Measurements from ENCODE around the gene ACP7.
"Not testable (repeated sequence)": the region's sequence is repeated elsewhere in the genome, so short reads cannot be mapped to it uniquely, and the experiment has no call there.

Gene ACP7

DNA sequence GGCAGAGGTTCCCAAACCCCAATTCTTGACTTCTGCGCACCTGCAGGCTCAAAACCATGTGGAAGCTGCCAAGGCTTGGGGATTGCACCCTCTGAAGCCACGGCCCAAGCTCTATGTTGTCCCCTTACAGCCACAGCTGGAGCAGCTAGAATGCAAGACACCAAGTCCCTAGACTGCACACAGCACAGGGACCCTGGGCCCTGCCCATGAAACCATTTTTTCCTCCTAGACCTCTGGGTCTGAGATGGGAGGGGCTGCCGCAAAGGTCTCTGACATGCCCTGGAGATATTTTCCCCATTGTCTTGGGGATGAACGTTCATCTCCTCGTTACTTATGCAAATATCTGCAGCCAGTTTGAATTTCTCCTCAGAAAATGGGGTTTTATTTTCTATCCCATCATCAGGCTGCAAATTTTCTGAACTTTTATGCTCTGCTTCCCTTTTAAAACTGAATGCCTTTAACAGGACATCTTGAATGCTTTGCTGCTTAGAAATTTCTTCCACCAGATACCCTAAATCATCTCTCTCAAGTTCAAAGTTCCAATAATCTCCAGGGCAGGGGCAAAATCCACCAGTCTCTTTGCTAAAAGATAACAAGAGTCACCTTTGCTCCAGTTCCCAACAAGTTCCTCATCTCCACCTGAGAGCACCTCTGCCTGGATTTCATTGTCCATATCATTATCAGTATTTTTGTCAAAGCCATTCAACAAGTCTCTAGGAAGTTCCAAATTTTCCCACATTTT, 11.8 kb downstream of the ACP7 start:
- POLR2A ChIA-PET; H3K9me3 ChIP-seq (ENCODE audit: control extremely low read depth in 1 of 5, control insufficient read depth in 4 of 5, insufficient read depth in 2 of 5, low read depth in 1 of 5, low read length in 4 of 5); CTCF ChIA-PET; H3K4me1 ChIP-seq (ENCODE audit: control extremely low read depth in 1 of 4, control insufficient read depth in 4 of 4, insufficient read depth in 4 of 4, low read length in 3 of 4); DNase-seq; H3K4me3 ChIP-seq (ENCODE audit: control insufficient read depth in 1 of 7, extremely low read depth in 1 of 7, insufficient read depth in 4 of 7, low read depth in 2 of 7, low read length in 6 of 7); H3K27ac ChIP-seq (ENCODE audit: insufficient read depth in 1 of 2, low read depth in 1 of 2, low read length in 2 of 2, poor library complexity in 1 of 2, severe bottlenecking in 2 of 2); H3K36me3 ChIP-seq (ENCODE audit: control insufficient read depth in 4 of 4, insufficient read depth in 4 of 4, low read length in 3 of 4): not testable (repeated sequence)
- WGBS (ENCODE audit: insufficient coverage), result 90% methylated on average over 5 of the region's 5 CpGs
- peaks cover 0 to 24% (median 5%) of the 10 kb centered on the region in 5 experiments for H3K27me3 ChIP-seq (replicated peaks in 2 of 5; ENCODE audit: control insufficient read depth in 4 of 5, insufficient read depth in 5 of 5, low read length in 4 of 5)

DNA sequence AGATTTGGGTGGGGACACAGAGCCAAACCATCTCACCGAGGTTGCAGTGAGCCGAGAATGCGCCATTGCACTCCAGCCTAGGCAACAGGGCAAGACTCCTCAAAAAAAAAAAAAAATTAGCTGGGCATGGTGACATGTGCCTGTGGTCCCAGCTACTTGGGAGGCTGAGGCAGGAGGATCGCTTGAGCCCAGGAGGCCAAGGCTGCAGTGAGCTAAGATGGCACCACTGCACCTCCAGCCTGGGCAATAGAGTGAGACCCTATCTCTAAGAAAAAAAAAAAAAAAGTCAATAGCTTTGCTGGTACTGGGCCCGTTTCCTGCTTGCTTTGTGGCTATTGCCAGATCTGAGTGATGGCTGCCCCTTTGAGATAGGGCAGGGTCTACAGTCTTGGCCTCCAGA, 13.1 kb downstream of the ACP7 start:
- peaks cover 0 to 2% (median 0%) of the 10 kb centered on the region in 5 experiments for H3K9me3 ChIP-seq (ENCODE audit: control extremely low read depth in 1 of 5, control insufficient read depth in 4 of 5, insufficient read depth in 2 of 5, low read depth in 1 of 5, low read length in 4 of 5)
- ChIA-PET POLR2A (interaction anchor here (0.7 kb wide), 1 partner anchor 111 kb away, joined by 3 read pairs; no protein-coding TSS in a partner anchor), CTCF (interaction anchor here (1.2 kb wide), 1 partner anchor 45 kb away, joined by 3 read pairs; no protein-coding TSS in a partner anchor)
- H3K36me3 ChIP-seq (ENCODE audit: control insufficient read depth in 4 of 4, insufficient read depth in 4 of 4, low read length in 3 of 4), result no peaks in the 10 kb centered on the region
- H3K4me3 ChIP-seq (ENCODE audit: control insufficient read depth in 1 of 7, extremely low read depth in 1 of 7, insufficient read depth in 4 of 7, low read depth in 2 of 7, low read length in 6 of 7), result no peak overlapping the region
- WGBS (ENCODE audit: insufficient coverage), result 100% methylated on average over 3 of the region's 5 CpGs
- no peak for DNase-seq
- peaks cover 0 to 24% (median 5%) of the 10 kb centered on the region in 5 experiments for H3K27me3 ChIP-seq (replicated peaks in 2 of 5; ENCODE audit: control insufficient read depth in 4 of 5, insufficient read depth in 5 of 5, low read length in 4 of 5)
- H3K4me1 ChIP-seq (ENCODE audit: control extremely low read depth in 1 of 4, control insufficient read depth in 4 of 4, insufficient read depth in 4 of 4, low read length in 3 of 4), result peaks cover 0 to 5% (median 3%) of the 10 kb centered on the region in 4 experiments
- H3K27ac ChIP-seq (ENCODE audit: insufficient read depth in 1 of 2, low read depth in 1 of 2, low read length in 2 of 2, poor library complexity in 1 of 2, severe bottlenecking in 2 of 2), result no peak overlapping the region

GRCh38 chr19:39097721-39098120, 13.6 kb downstream of the ACP7 start:
- ChIA-PET POLR2A (no interaction called here), CTCF (interaction anchor here (1.2 kb wide), 1 partner anchor 45 kb away, joined by 3 read pairs; no protein-coding TSS in a partner anchor)
- H3K4me1 ChIP-seq (ENCODE audit: control extremely low read depth in 1 of 4, control insufficient read depth in 4 of 4, insufficient read depth in 4 of 4, low read length in 3 of 4), result peaks cover 0 to 5% (median 3%) of the 10 kb centered on the region in 4 experiments
- peaks cover 0 to 2% (median 0%) of the 10 kb centered on the region in 5 experiments for H3K9me3 ChIP-seq (ENCODE audit: control extremely low read depth in 1 of 5, control insufficient read depth in 4 of 5, insufficient read depth in 2 of 5, low read depth in 1 of 5, low read length in 4 of 5)
- peaks cover 0 to 24% (median 5%) of the 10 kb centered on the region in 5 experiments for H3K27me3 ChIP-seq (replicated peaks in 2 of 5; ENCODE audit: control insufficient read depth in 4 of 5, insufficient read depth in 5 of 5, low read length in 4 of 5)
- no CpG with 5 or more reads among the region's 2 CpGs for WGBS (ENCODE audit: insufficient coverage)
- H3K36me3 ChIP-seq (ENCODE audit: control insufficient read depth in 4 of 4, insufficient read depth in 4 of 4, low read length in 3 of 4), result no peaks in the 10 kb centered on the region
- H3K27ac ChIP-seq (ENCODE audit: insufficient read depth in 1 of 2, low read depth in 1 of 2, low read length in 2 of 2, poor library complexity in 1 of 2, severe bottlenecking in 2 of 2), result no peak overlapping the region
- no peak overlapping the region for H3K4me3 ChIP-seq (ENCODE audit: control insufficient read depth in 1 of 7, extremely low read depth in 1 of 7, insufficient read depth in 4 of 7, low read depth in 2 of 7, low read length in 6 of 7)
- DNase-seq, result no peak

GRCh38 chr19:39098365-39099269, 14.4 kb downstream of the ACP7 start:
- peak in 2 of 3 donors; percentile 43 to 47 for DNase-seq
- Histone ChIP-seq H3K36me3 (ENCODE audit: control insufficient read depth in 4 of 4, insufficient read depth in 4 of 4, low read length in 3 of 4) (no peaks in the 10 kb centered on the region), H3K4me1 (ENCODE audit: control extremely low read depth in 1 of 4, control insufficient read depth in 4 of 4, insufficient read depth in 4 of 4, low read length in 3 of 4) (peaks cover 0 to 5% (median 3%) of the 10 kb centered on the region in 4 experiments), H3K27ac (ENCODE audit: insufficient read depth in 1 of 2, low read depth in 1 of 2, low read length in 2 of 2, poor library complexity in 1 of 2, severe bottlenecking in 2 of 2) (no peak overlapping the region), H3K27me3 (replicated peaks in 2 of 5; ENCODE audit: control insufficient read depth in 4 of 5, insufficient read depth in 5 of 5, low read length in 4 of 5) (peaks cover 0 to 24% (median 5%) of the 10 kb centered on the region in 5 experiments), H3K4me3 (ENCODE audit: control insufficient read depth in 1 of 7, extremely low read depth in 1 of 7, insufficient read depth in 4 of 7, low read depth in 2 of 7, low read length in 6 of 7) (peak overlapping the region in 1 of 7 experiments; percentile 19), H3K9me3 (ENCODE audit: control extremely low read depth in 1 of 5, control insufficient read depth in 4 of 5, insufficient read depth in 2 of 5, low read depth in 1 of 5, low read length in 4 of 5) (peaks cover 0 to 2% (median 0%) of the 10 kb centered on the region in 5 experiments)
- ChIA-PET POLR2A (no interaction called here), CTCF (no interaction called here)
- 26% methylated on average over 36 of the region's 53 CpGs for WGBS (ENCODE audit: insufficient coverage)

DNA sequence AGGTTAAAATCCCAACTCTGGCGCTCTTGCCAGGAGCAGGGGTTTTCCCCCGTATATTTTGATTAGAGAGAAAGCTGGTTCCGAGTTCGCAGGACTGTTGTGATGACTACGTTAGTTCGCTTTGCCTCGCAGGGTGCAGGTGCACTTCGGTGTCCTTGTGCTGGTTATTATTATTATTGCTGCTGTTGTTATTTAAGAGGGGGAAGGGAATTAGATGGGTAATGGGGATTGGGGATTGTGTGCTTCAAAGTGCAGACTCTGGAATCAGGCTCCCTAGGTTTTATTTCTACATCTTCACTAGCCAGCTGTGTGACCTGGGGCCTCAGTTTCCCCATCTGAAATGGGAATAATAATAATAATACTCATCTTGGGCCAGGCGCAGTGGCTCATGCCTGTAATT, 15.2 kb downstream of the ACP7 start:
- no peaks in the 10 kb centered on the region for H3K36me3 ChIP-seq (ENCODE audit: control insufficient read depth in 4 of 4, insufficient read depth in 4 of 4, low read length in 3 of 4)
- no peak overlapping the region for H3K4me3 ChIP-seq (ENCODE audit: control insufficient read depth in 1 of 7, extremely low read depth in 1 of 7, insufficient read depth in 4 of 7, low read depth in 2 of 7, low read length in 6 of 7)
- H3K27me3 ChIP-seq (replicated peaks in 2 of 5; ENCODE audit: control insufficient read depth in 4 of 5, insufficient read depth in 5 of 5, low read length in 4 of 5), result peaks cover 0 to 24% (median 5%) of the 10 kb centered on the region in 5 experiments
- ChIA-PET POLR2A (no interaction called here), CTCF (interaction anchor here (1.8 kb wide), 1 partner anchor 11 kb away, joined by 6 read pairs; no protein-coding TSS in a partner anchor)
- H3K9me3 ChIP-seq (ENCODE audit: control extremely low read depth in 1 of 5, control insufficient read depth in 4 of 5, insufficient read depth in 2 of 5, low read depth in 1 of 5, low read length in 4 of 5), result peaks cover 0 to 2% (median 0%) of the 10 kb centered on the region in 5 experiments
- DNase-seq, result no peak
- no peak overlapping the region for H3K27ac ChIP-seq (ENCODE audit: insufficient read depth in 1 of 2, low read depth in 1 of 2, low read length in 2 of 2, poor library complexity in 1 of 2, severe bottlenecking in 2 of 2)
- H3K4me1 ChIP-seq (ENCODE audit: control extremely low read depth in 1 of 4, control insufficient read depth in 4 of 4, insufficient read depth in 4 of 4, low read length in 3 of 4), result peaks cover 0 to 5% (median 3%) of the 10 kb centered on the region in 4 experiments
- WGBS (ENCODE audit: insufficient coverage), result 72% methylated on average over 8 of the region's 9 CpGs

GRCh38 chr19:39100500-39101166, 16.5 kb downstream of the ACP7 start:
- DNase-seq, result no peak
- no peak overlapping the region for H3K4me3 ChIP-seq (ENCODE audit: control insufficient read depth in 1 of 7, extremely low read depth in 1 of 7, insufficient read depth in 4 of 7, low read depth in 2 of 7, low read length in 6 of 7)
- H3K27me3 ChIP-seq (replicated peaks in 2 of 5; ENCODE audit: control insufficient read depth in 4 of 5, insufficient read depth in 5 of 5, low read length in 4 of 5), result peaks cover 0 to 24% (median 5%) of the 10 kb centered on the region in 5 experiments
- H3K4me1 ChIP-seq (ENCODE audit: control extremely low read depth in 1 of 4, control insufficient read depth in 4 of 4, insufficient read depth in 4 of 4, low read length in 3 of 4), result peaks cover 0 to 5% (median 3%) of the 10 kb centered on the region in 4 experiments
- H3K27ac ChIP-seq (ENCODE audit: insufficient read depth in 1 of 2, low read depth in 1 of 2, low read length in 2 of 2, poor library complexity in 1 of 2, severe bottlenecking in 2 of 2), result no peak overlapping the region
- CTCF ChIA-PET, result interaction anchor here (1.8 kb wide), 1 partner anchor 10 kb away, joined by 6 read pairs; no protein-coding TSS in a partner anchor
- POLR2A ChIA-PET, result no interaction called here
- over 99% methylated on average over 14 of the region's 19 CpGs for WGBS (ENCODE audit: insufficient coverage)
- no peaks in the 10 kb centered on the region for H3K36me3 ChIP-seq (ENCODE audit: control insufficient read depth in 4 of 4, insufficient read depth in 4 of 4, low read length in 3 of 4)
- peaks cover 0 to 2% (median 0%) of the 10 kb centered on the region in 5 experiments for H3K9me3 ChIP-seq (ENCODE audit: control extremely low read depth in 1 of 5, control insufficient read depth in 4 of 5, insufficient read depth in 2 of 5, low read depth in 1 of 5, low read length in 4 of 5)

All from common myeloid progenitor, CD34-positive (primary cell).